ENCODE data around the gene MSH6. TPM values are rescaled to one million over a fixed set of nuclear protein-coding genes. Genes with fewer than 3 reads are reported as not detected.

MSH6 gene
- total and polyA plus RNA-seq, 2 experiments from 2014 or later: 50.6 to 82.7 TPM

DNA sequence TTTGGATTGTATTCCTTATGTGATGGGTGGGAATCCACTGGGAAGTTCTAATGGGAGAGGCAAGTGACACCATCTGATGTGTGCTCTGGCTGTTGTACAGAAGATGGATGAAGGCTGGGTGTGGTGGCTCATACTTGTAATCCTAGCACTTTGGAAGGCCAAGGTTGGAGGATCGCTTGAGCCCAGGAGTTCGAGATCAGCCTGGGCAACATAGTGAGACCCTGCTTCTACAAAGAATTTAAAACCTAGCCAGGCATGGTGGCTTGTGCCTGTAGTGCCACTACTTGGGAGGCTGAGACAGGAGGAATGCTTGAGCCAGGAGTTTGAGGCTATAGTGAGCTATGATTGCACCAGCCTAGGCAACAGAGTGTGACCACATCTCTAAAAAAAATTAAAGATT is 10.6 kb upstream of the MSH6 start:
- H3K4me1 ChIP-seq (ENCODE audit: insufficient read depth): peaks cover 5% of the 10 kb centered on the region
- 100% methylated on average over 2 of the region's 2 CpGs for WGBS (ENCODE audit: low lambda C conversion rate, missing lambda C conversion rate)
- TF ChIP-seq EZH2phosphoT487 (IDR thresholded peaks at IDR 0.05; ENCODE audit: low read depth, severe bottlenecking, unreplicated experiment) (no peak), EZH2 (IDR thresholded peaks at IDR 0.05; ENCODE audit: borderline replicate concordance) (no peak)
- TF ChIP-seq, protein P1, sequence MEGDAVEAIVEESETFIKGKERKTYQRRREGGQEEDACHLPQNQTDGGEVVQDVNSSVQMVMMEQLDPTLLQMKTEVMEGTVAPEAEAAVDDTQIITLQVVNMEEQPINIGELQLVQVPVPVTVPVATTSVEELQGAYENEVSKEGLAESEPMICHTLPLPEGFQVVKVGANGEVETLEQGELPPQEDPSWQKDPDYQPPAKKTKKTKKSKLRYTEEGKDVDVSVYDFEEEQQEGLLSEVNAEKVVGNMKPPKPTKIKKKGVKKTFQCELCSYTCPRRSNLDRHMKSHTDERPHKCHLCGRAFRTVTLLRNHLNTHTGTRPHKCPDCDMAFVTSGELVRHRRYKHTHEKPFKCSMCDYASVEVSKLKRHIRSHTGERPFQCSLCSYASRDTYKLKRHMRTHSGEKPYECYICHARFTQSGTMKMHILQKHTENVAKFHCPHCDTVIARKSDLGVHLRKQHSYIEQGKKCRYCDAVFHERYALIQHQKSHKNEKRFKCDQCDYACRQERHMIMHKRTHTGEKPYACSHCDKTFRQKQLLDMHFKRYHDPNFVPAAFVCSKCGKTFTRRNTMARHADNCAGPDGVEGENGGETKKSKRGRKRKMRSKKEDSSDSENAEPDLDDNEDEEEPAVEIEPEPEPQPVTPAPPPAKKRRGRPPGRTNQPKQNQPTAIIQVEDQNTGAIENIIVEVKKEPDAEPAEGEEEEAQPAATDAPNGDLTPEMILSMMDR (IDR thresholded peaks at IDR 0.05; ENCODE audit: poor library complexity): no peak

GRCh38 chr2:47774567-47774966 is 8.4 kb upstream of the MSH6 start:
- H4K20me1 ChIP-seq (ENCODE audit: insufficient read depth, poor library complexity, severe bottlenecking): no peaks in the 10 kb centered on the region
- H3K9me3 ChIP-seq (ENCODE audit: low read depth): no peaks in the 10 kb centered on the region
- H3K27ac ChIP-seq: no peak overlapping the region
- H3K4me1 ChIP-seq (ENCODE audit: insufficient read depth): peaks cover 13% of the 10 kb centered on the region
- no peak overlapping the region for H3K4me2 ChIP-seq
- DNase-seq (ENCODE audit: low spot score): no peak
- no peaks in the 10 kb centered on the region for H3K79me2 ChIP-seq
- no peaks in the 10 kb centered on the region for H3K36me3 ChIP-seq (replicated peaks; ENCODE audit: insufficient read depth, low read depth)
- H3K4me3 ChIP-seq: no peak overlapping the region
- H3K27me3 ChIP-seq: no peaks in the 10 kb centered on the region
- H3K9me2 ChIP-seq (replicated peaks; ENCODE audit: insufficient read depth): no peaks in the 10 kb centered on the region
- TF ChIP-seq EZH2phosphoT487 (IDR thresholded peaks at IDR 0.05; ENCODE audit: low read depth, severe bottlenecking, unreplicated experiment) (no peak), EZH2 (IDR thresholded peaks at IDR 0.05; ENCODE audit: borderline replicate concordance) (no peak)
- TF ChIP-seq, protein P1 (IDR thresholded peaks at IDR 0.05; ENCODE audit: poor library complexity): no peak
- H2AFZ ChIP-seq: no peak overlapping the region

More for the DNA sequence above, 10.6 kb upstream of the MSH6 start:
- Histone ChIP-seq H2AFZ (no peak overlapping the region), H3K4me3 (no peak overlapping the region), H3K27ac (no peak overlapping the region), H3K27me3 (no peaks in the 10 kb centered on the region), H3K79me2 (no peaks in the 10 kb centered on the region), H3K9me2 (replicated peaks; ENCODE audit: insufficient read depth) (no peaks in the 10 kb centered on the region), H3K4me2 (no peak overlapping the region), H4K20me1 (ENCODE audit: insufficient read depth, poor library complexity, severe bottlenecking) (no peaks in the 10 kb centered on the region), H3K36me3 (replicated peaks; ENCODE audit: insufficient read depth, low read depth) (no peaks in the 10 kb centered on the region), H3K9me3 (ENCODE audit: low read depth) (no peaks in the 10 kb centered on the region)
- DNase-seq (ENCODE audit: low spot score): no peak

DNA sequence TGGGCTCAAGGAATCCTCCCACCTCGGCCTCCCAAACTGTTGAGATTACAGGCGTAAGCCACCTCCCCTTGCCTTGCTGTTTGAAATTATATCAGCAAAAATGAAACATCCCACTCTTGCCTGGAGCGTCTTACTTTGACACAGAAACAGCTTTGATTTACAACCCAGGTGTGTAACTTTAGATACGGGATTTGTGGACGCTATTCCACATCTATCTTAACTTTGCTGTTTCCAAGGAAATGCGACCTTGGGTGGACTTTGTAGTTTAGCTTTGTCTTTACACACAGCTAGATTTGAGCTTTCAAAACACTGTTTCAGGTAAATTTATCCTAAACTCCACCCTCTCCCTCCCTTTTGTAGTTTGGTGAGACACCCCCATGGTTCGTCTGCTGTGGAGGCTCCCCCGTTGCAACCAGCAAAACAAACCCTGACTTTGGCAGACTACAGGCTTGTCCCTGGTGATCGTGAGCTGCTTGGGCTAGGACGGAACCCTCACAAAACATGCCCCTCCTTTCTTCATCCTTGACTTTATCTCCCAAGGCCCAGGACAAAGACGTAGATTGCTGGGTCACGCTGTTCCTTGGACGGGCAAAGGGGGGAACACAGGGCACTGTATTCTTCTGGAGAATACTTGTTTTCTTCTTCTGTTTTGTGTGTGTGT is 5.5 kb upstream of the MSH6 start:
- Histone ChIP-seq H3K4me2 (peak overlapping the region; percentile 61), H3K4me3 (no peak overlapping the region), H4K20me1 (ENCODE audit: insufficient read depth, poor library complexity, severe bottlenecking) (no peaks in the 10 kb centered on the region), H3K9me3 (ENCODE audit: low read depth) (no peaks in the 10 kb centered on the region), H3K27ac (peak overlapping the region; percentile 80), H3K36me3 (replicated peaks; ENCODE audit: insufficient read depth, low read depth) (no peaks in the 10 kb centered on the region), H2AFZ (peak overlapping the region; percentile 51), H3K4me1 (ENCODE audit: insufficient read depth) (peaks cover 13% of the 10 kb centered on the region), H3K27me3 (no peaks in the 10 kb centered on the region), H3K9me2 (replicated peaks; ENCODE audit: insufficient read depth) (no peaks in the 10 kb centered on the region), H3K79me2 (no peaks in the 10 kb centered on the region)
- WGBS (ENCODE audit: low lambda C conversion rate, missing lambda C conversion rate): 54% methylated on average over 13 of the region's 13 CpGs
- peak; percentile 24 for DNase-seq (ENCODE audit: low spot score)
- TF ChIP-seq, protein P1 (IDR thresholded peaks at IDR 0.05; ENCODE audit: poor library complexity): no peak
- TF ChIP-seq EZH2phosphoT487 (IDR thresholded peaks at IDR 0.05; ENCODE audit: low read depth, severe bottlenecking, unreplicated experiment): no peak
- no peak for TF ChIP-seq EZH2 (IDR thresholded peaks at IDR 0.05; ENCODE audit: borderline replicate concordance)

Data from hepatocyte (in vitro differentiated cells).